Kidney epithelial cell (primary cell): ENCODE data around the gene ST8SIA6. TPM values are rescaled to one million over a fixed set of nuclear protein-coding genes. Genes with fewer than 3 reads are reported as not detected.

Source experiments
- DNase-seq: peaks from one replicate; pipeline ENCODE4 v3.0.0-alpha.2; 2010; ENCODE audit warnings: low read depth
- H3K27me3 ChIP-seq: 2 replicates; pipeline ENCODE4 v1.6.0; 2011; ENCODE audit warnings: low read length; ENCODE audit not compliant: control insufficient read depth, insufficient read depth
- H3K36me3 ChIP-seq: 2 replicates; pipeline ENCODE4 v1.5.1; 2011; ENCODE audit warnings: low read length; ENCODE audit not compliant: control insufficient read depth, insufficient read depth
- H3K4me3 ChIP-seq: 2 replicates; pipeline ENCODE4 v1.5.1; 2011; ENCODE audit warnings: low read depth, mild to moderate bottlenecking, control low read depth, low read length
- CTCF ChIP-seq: IDR thresholded peaks from 2 replicates; pipeline ENCODE4 v1.5.1; 2011; ENCODE audit warnings: mild to moderate bottlenecking, moderate library complexity, low read length, control low read depth, inconsistent platforms; ENCODE audit not compliant: insufficient read depth, poor library complexity, severe bottlenecking
- total RNA-seq: library from RNA; depleted of rRNA; stranded (reverse); fragments of >200 nt; gene quantifications from 2 replicates; pipeline ENCODE4 v1.2.3, GENCODE V29; 2015

The ST8SIA6 gene
- total RNA-seq, 1 donor from 2014 or later: not detected

GRCh38 chr10:17416442-17417211, 37.8 kb downstream of the ST8SIA6 start:
- DNase-seq: no peak

GRCh38 chr10:17415046-17415658, 39.2 kb downstream of the ST8SIA6 start:
- TF ChIP-seq CTCF: no peak
- H3K36me3 ChIP-seq: no peaks in the 10 kb centered on the region
- H3K27me3 ChIP-seq: no peaks in the 10 kb centered on the region
- H3K4me3 ChIP-seq: no peak overlapping the region
- DNase-seq: no peak

More at GRCh38 chr10:17416442-17417211, 37.8 kb downstream of the ST8SIA6 start:
- Histone ChIP-seq H3K4me3 (no peak overlapping the region), H3K27me3 (no peaks in the 10 kb centered on the region), H3K36me3 (no peaks in the 10 kb centered on the region)
- no peak for TF ChIP-seq CTCF

- no peak for DNase-seq
- Histone ChIP-seq H3K4me3 (no peak overlapping the region), H3K36me3 (no peaks in the 10 kb centered on the region), H3K27me3 (no peaks in the 10 kb centered on the region)
- no peak for TF ChIP-seq CTCF
Observed at GRCh38 chr10:17414484-17414883, 39.9 kb downstream of the ST8SIA6 start.

GRCh38 chr10:17413876-17414275, 40.5 kb downstream of the ST8SIA6 start:
- H3K4me3 ChIP-seq: no peak overlapping the region

GRCh38 chr10:17412323-17412722, 42.1 kb downstream of the ST8SIA6 start:
- Histone ChIP-seq H3K27me3 (no peaks in the 10 kb centered on the region), H3K4me3 (no peak overlapping the region), H3K36me3 (no peaks in the 10 kb centered on the region)
- no peak for DNase-seq
- no peak for TF ChIP-seq CTCF

More at GRCh38 chr10:17413876-17414275, 40.5 kb downstream of the ST8SIA6 start:
- no peak for DNase-seq
- no peak for TF ChIP-seq CTCF
- Histone ChIP-seq H3K27me3 (no peaks in the 10 kb centered on the region), H3K36me3 (no peaks in the 10 kb centered on the region)
